PC-3 (cell line): Measurements from ENCODE around the gene AKAP9. TPM values are rescaled to one million over a fixed set of nuclear protein-coding genes. Genes with fewer than 3 reads are reported as not detected.

Experiments
- ATAC-seq: fragments of 200-7000 bp; cut with Tn5 transposase; 2 replicates; pipeline ENCODE4 v1.9.1; 2020; ENCODE audit warnings: mild to moderate bottlenecking, moderate library complexity
- BruUV-seq: library from RNA; stranded (reverse); fragments of 400-500 nt; replicated peaks from 2 replicates; lab custom pipeline; 2021; lab: Mats Ljungman, UMichigan
- CTCF ChIA-PET: fragments of 300-600 bp; sonication (Branson Sonifier 250); formaldehyde crosslinking; loops from one replicate; lab custom pipeline; 2022; ENCODE audit warnings: antibody characterized with exemption; lab: Charles Lee
- POLR2A ChIA-PET: fragments of 300-600 bp; sonication (Branson Sonifier 250); formaldehyde crosslinking; loops from one replicate; lab custom pipeline; 2022; ENCODE audit warnings: antibody characterized with exemption; ENCODE audit not compliant: unreplicated experiment; lab: Charles Lee
- DNase-seq: peaks from one replicate; pipeline ENCODE4 v3.0.0-alpha.2; 2015
- H2AFZ ChIP-seq: fragments of 300-600 bp; sonication (generic); 2 replicates; pipeline ENCODE4 v1.6.0; 2016; ENCODE audit warnings: antibody characterized with exemption, low read length
- H3F3A ChIP-seq: fragments of 300-600 bp; sonication (generic); one replicate; pipeline ENCODE4 v1.6.0; 2017; ENCODE audit warnings: antibody characterized with exemption, low read length, control low read depth, mild to moderate bottlenecking; ENCODE audit not compliant: unreplicated experiment
- H3K27ac ChIP-seq: fragments of 300-600 bp; sonication (generic); 2 replicates; pipeline ENCODE4 v1.5.1; 2016; ENCODE audit warnings: mild to moderate bottlenecking, low read length
- H3K27me3 ChIP-seq: fragments of 300-600 bp; sonication (generic); 2 replicates; pipeline ENCODE4 v1.6.1; 2016; ENCODE audit warnings: low read length, mixed read lengths
- H3K36me3 ChIP-seq: fragments of 300-600 bp; sonication (generic); 2 replicates; pipeline ENCODE4 v1.6.1; 2016; ENCODE audit warnings: low read depth, mixed run types, low read length, mixed read lengths
- H3K4me1 ChIP-seq: fragments of 300-600 bp; sonication (generic); 2 replicates; pipeline ENCODE4 v1.5.1; 2016; ENCODE audit warnings: low read length; ENCODE audit not compliant: insufficient read depth
- H3K4me2 ChIP-seq: fragments of 300-600 bp; sonication (generic); 2 replicates; pipeline ENCODE4 v1.6.0; 2016; ENCODE audit warnings: low read length
- H3K4me3 ChIP-seq: fragments of 300-600 bp; sonication (generic); 2 replicates; pipeline ENCODE4 v1.5.1; 2016; ENCODE audit warnings: mild to moderate bottlenecking, low read length, mixed read lengths
- H3K79me2 ChIP-seq: fragments of 300-600 bp; sonication (generic); 2 replicates; pipeline ENCODE4 v1.6.1; 2017; ENCODE audit warnings: low read length, mixed read lengths
- H3K9ac ChIP-seq: fragments of 300-600 bp; sonication (generic); 2 replicates; pipeline ENCODE4 v1.6.0; 2016; ENCODE audit warnings: mild to moderate bottlenecking, low read length
- H3K9me2 ChIP-seq: fragments of 300-600 bp; sonication (generic); replicated peaks from 2 replicates; pipeline ENCODE4 v1.6.1; 2016; ENCODE audit warnings: mixed run types, low read length, mixed read lengths
- H3K9me3 ChIP-seq: fragments of 300-600 bp; sonication (generic); 2 replicates; pipeline ENCODE4 v1.6.1; 2016; ENCODE audit warnings: low read length, mixed read lengths
- H4K20me1 ChIP-seq: fragments of 300-600 bp; sonication (generic); 2 replicates; pipeline ENCODE4 v1.6.1; 2016; ENCODE audit warnings: low read length, mixed read lengths
- CTCF ChIP-seq: fragments of 300-600 bp; sonication (generic); conservative IDR thresholded peaks from 2 replicates; pipeline ENCODE4 v1.5.1; 2017; ENCODE audit warnings: antibody characterized with exemption, low read depth, mild to moderate bottlenecking, low read length
- EZH2 ChIP-seq: fragments of 300-600 bp; sonication (generic); IDR thresholded peaks from one replicate; pipeline ENCODE4 v1.6.1; 2017; ENCODE audit warnings: antibody characterized with exemption, mild to moderate bottlenecking, low read length; ENCODE audit not compliant: unreplicated experiment
- EZH2phosphoT487 ChIP-seq: fragments of 300-600 bp; sonication (generic); IDR thresholded peaks from 2 replicates; pipeline ENCODE4 v1.6.1; 2018; ENCODE audit warnings: mild to moderate bottlenecking, antibody characterized with exemption, low read length, borderline replicate concordance
- intact Hi-C: fragments of 100-400 bp; cut with micrococcal nuclease; formaldehyde crosslinking; loops from 2 replicates; pipeline ENCODE4 v1.9.0; 2023
- total RNA-seq: library from RNA; depleted of rRNA; stranded (reverse); fragments of >200 nt; gene quantifications from 2 replicates; pipeline ENCODE4 v1.2.3, GENCODE V29; 2014

The AKAP9 gene
- total RNA-seq, 1 experiment from 2014 or later, result 24.9 TPM

- ATAC-seq (no peak), DNase-seq (no peak)
- intact Hi-C loops, result no loop called here
- Histone ChIP-seq H3K9me3 (no peaks in the 10 kb centered on the region), H3K4me3 (no peak overlapping the region), H3K4me1 (peaks cover 19% of the 10 kb centered on the region), H2AFZ (no peak overlapping the region), H3K79me2 (no peaks in the 10 kb centered on the region), H3K4me2 (no peak overlapping the region), H3K27ac (no peak overlapping the region), H3K36me3 (peaks cover 3% of the 10 kb centered on the region; the same call in 1 of the 2 replicates), H3K27me3 (no peaks in the 10 kb centered on the region), H3F3A (peaks cover 9% of the 10 kb centered on the region), H3K9ac (no peak overlapping the region), H4K20me1 (no peaks in the 10 kb centered on the region), H3K9me2 (no peaks in the 10 kb centered on the region)
- no peak for TF ChIP-seq EZH2phosphoT487
- TF ChIP-seq EZH2, result no peak
- no peak for TF ChIP-seq CTCF
- ChIA-PET CTCF (no interaction called here), POLR2A (no interaction called here)
- BruUV-seq, result no TSS peak
Observed at GRCh38 chr7:92028226-92028625, 87.6 kb downstream of the AKAP9 start.

- DNase-seq, result no peak
- H3K4me3 ChIP-seq, result no peak overlapping the region
- peaks cover 3% of the 10 kb centered on the region; the same call in 1 of the 2 replicates for H3K36me3 ChIP-seq
- H3F3A ChIP-seq, result peaks cover 9% of the 10 kb centered on the region
- H3K79me2 ChIP-seq, result no peaks in the 10 kb centered on the region
- ATAC-seq, result no peak
- H3K27me3 ChIP-seq, result no peaks in the 10 kb centered on the region
- H3K9ac ChIP-seq, result no peak overlapping the region
- no peaks in the 10 kb centered on the region for H3K9me2 ChIP-seq
- no peak overlapping the region for H3K27ac ChIP-seq
- POLR2A ChIA-PET, result no interaction called here
- BruUV-seq, result no TSS peak
- H4K20me1 ChIP-seq, result no peaks in the 10 kb centered on the region
- CTCF ChIA-PET, result no interaction called here
- H3K4me1 ChIP-seq, result peaks cover 19% of the 10 kb centered on the region
- intact Hi-C loops, result no loop called here
- H3K9me3 ChIP-seq, result no peaks in the 10 kb centered on the region
- no peak overlapping the region for H3K4me2 ChIP-seq
- TF ChIP-seq EZH2 (no peak), CTCF (no peak), EZH2phosphoT487 (no peak)
- no peak overlapping the region for H2AFZ ChIP-seq
Observed at GRCh38 chr7:92028686-92029085, 88.0 kb downstream of the AKAP9 start.

GRCh38 chr7:92034116-92034515, 93.5 kb downstream of the AKAP9 start:
- Histone ChIP-seq H3K79me2 (no peaks in the 10 kb centered on the region), H4K20me1 (no peaks in the 10 kb centered on the region), H3K4me2 (no peak overlapping the region), H2AFZ (no peak overlapping the region), H3K4me3 (no peak overlapping the region), H3K4me1 (no peaks in the 10 kb centered on the region), H3K9me3 (no peaks in the 10 kb centered on the region), H3K27me3 (no peaks in the 10 kb centered on the region), H3F3A (no peaks in the 10 kb centered on the region), H3K27ac (no peak overlapping the region), H3K36me3 (peaks cover 3% of the 10 kb centered on the region; the same call in 1 of the 2 replicates), H3K9me2 (no peaks in the 10 kb centered on the region), H3K9ac (no peak overlapping the region)
- DNase-seq (no peak), ATAC-seq (no peak)
- TF ChIP-seq EZH2 (no peak), CTCF (no peak), EZH2phosphoT487 (no peak)
- ChIA-PET POLR2A (no interaction called here), CTCF (no interaction called here)
- no TSS peak for BruUV-seq
- intact Hi-C loops, result no loop called here
